ENCODE measurements around the gene PKNOX2.

Gene PKNOX2

GRCh38 chr11:125357551-125357950, 193.0 kb downstream of the PKNOX2 start:
- no peak for DNase-seq (ENCODE audit: low read depth in 2 of 2)

- no peak for DNase-seq (ENCODE audit: low read depth in 2 of 2)
Observed at GRCh38 chr11:125358254-125358840, 193.8 kb downstream of the PKNOX2 start.

- no peak for DNase-seq (ENCODE audit: low read depth in 2 of 2)
Observed at GRCh38 chr11:125359130-125359529, 194.6 kb downstream of the PKNOX2 start.

GRCh38 chr11:125360066-125360465, 195.5 kb downstream of the PKNOX2 start:
- DNase-seq (ENCODE audit: low read depth in 2 of 2) = no peak

GRCh38 chr11:125364121-125364826, 199.7 kb downstream of the PKNOX2 start:
- DNase-seq (ENCODE audit: low read depth in 2 of 2) = no peak

- no peak for DNase-seq (ENCODE audit: low read depth in 2 of 2)
Observed at GRCh38 chr11:125365196-125365931, 200.8 kb downstream of the PKNOX2 start.

GRCh38 chr11:125367710-125368109, 203.2 kb downstream of the PKNOX2 start:
- no peak for DNase-seq (ENCODE audit: low read depth in 2 of 2)

GRCh38 chr11:125368757-125369156, 204.2 kb downstream of the PKNOX2 start:
- DNase-seq (ENCODE audit: low read depth in 2 of 2) = no peak

- DNase-seq (ENCODE audit: low read depth in 2 of 2) = no peak
Observed at GRCh38 chr11:125369808-125370207, 205.3 kb downstream of the PKNOX2 start.

- no peak for DNase-seq (ENCODE audit: low read depth in 2 of 2)
Observed at GRCh38 chr11:125370561-125371389, 206.2 kb downstream of the PKNOX2 start.

- no peak for DNase-seq (ENCODE audit: low read depth in 2 of 2)
Observed at GRCh38 chr11:125371431-125371935, 206.9 kb downstream of the PKNOX2 start.

- DNase-seq (ENCODE audit: low read depth in 2 of 2) = no peak
Observed at GRCh38 chr11:125372088-125372487, 207.5 kb downstream of the PKNOX2 start.

GRCh38 chr11:125372911-125373310, 208.4 kb downstream of the PKNOX2 start:
- no peak for DNase-seq (ENCODE audit: low read depth in 2 of 2)

- no peak for DNase-seq (ENCODE audit: low read depth in 2 of 2)
Observed at GRCh38 chr11:125373426-125374391, 209.2 kb downstream of the PKNOX2 start.

- DNase-seq (ENCODE audit: low read depth in 2 of 2) = no peak
Observed at GRCh38 chr11:125374398-125374797, 209.8 kb downstream of the PKNOX2 start.

- no peak for DNase-seq (ENCODE audit: low read depth in 2 of 2)
Observed at GRCh38 chr11:125375146-125375545, 210.6 kb downstream of the PKNOX2 start.

- no peak for DNase-seq (ENCODE audit: low read depth in 2 of 2)
Observed at GRCh38 chr11:125376117-125376516, 211.6 kb downstream of the PKNOX2 start.

- no peak for DNase-seq (ENCODE audit: low read depth in 2 of 2)
Observed at GRCh38 chr11:125376856-125377255, 212.3 kb downstream of the PKNOX2 start.

- no peak for DNase-seq (ENCODE audit: low read depth in 2 of 2)
Observed at GRCh38 chr11:125378083-125378482, 213.5 kb downstream of the PKNOX2 start.

- no peak for DNase-seq (ENCODE audit: low read depth in 2 of 2)
Observed at GRCh38 chr11:125378571-125378970, 214.0 kb downstream of the PKNOX2 start.

- no peak for DNase-seq (ENCODE audit: low read depth in 2 of 2)
Observed at GRCh38 chr11:125379565-125379964, 215.0 kb downstream of the PKNOX2 start.

All from stimulated activated CD8-positive, alpha-beta memory T cell treated with anti-CD3 and anti-CD28 coated beads, Interleukin-2, amount 100 ng/mL, for 1 hour (primary cell).